Transverse colon (tissue), 4 donors: Measurements from ENCODE around the gene OR5B17. TPM values are rescaled to one million over a fixed set of nuclear protein-coding genes. Genes with fewer than 3 reads are reported as not detected.
"Not testable (repeated sequence)": the region's sequence is repeated elsewhere in the genome, so short reads cannot be mapped to it uniquely, and the experiment has no call there.

Source experiments
- DNase-seq: peaks from one replicate; pipeline ENCODE4 v3.0.0-alpha.2; 2019
- H3K27ac ChIP-seq, 4 donors: fragments of 200-600 bp; sonication (generic); 2 replicates each; pipeline ENCODE4 v1.5.1; 2016 to 2018; ENCODE audit warnings: inconsistent platforms in 4 of 4
- H3K27me3 ChIP-seq: fragments of 200-600 bp; sonication (generic); 2 replicates; pipeline ENCODE4 v1.5.1; 2017; ENCODE audit warnings: inconsistent platforms
- H3K36me3 ChIP-seq, 4 donors: fragments of 200-600 bp; sonication (generic); 2 replicates each; pipeline ENCODE4 v1.5.1; 2017 to 2019; ENCODE audit warnings: inconsistent platforms in 4 of 4
- H3K4me1 ChIP-seq, 4 donors: fragments of 200-600 bp; sonication (generic); 2 replicates each; pipeline ENCODE4 v1.5.1; 2017 to 2020; ENCODE audit warnings: inconsistent platforms in 4 of 4
- H3K4me3 ChIP-seq, 4 donors: fragments of 200-600 bp; sonication (generic); 1 replicate in 1 of 4; 2 replicates in 3 of 4; pipeline versions ENCODE4 v1.5.1 to v1.6.1; 2017 to 2019; ENCODE audit warnings: inconsistent platforms in 4 of 4
- H3K9me3 ChIP-seq, 2 donors: fragments of 200-600 bp; sonication (generic); 2 replicates each; pipeline ENCODE4 v1.5.1; 2017 to 2019; ENCODE audit warnings: inconsistent platforms in 2 of 2
- CTCF ChIP-seq, 5 experiments: fragments of 200-600 bp in 3 of 5; fragments of 450-650 bp in 2 of 5; sonication (generic) in 3 of 5; IDR thresholded peaks; 1 replicate in 2 of 5; 2 replicates in 3 of 5; pipeline ENCODE4 v1.5.1; 2016 to 2017; ENCODE audit warnings: antibody characterized with exemption in 5 of 5, inconsistent platforms in 3 of 5, mild to moderate bottlenecking in 2 of 5, moderate library complexity in 1 of 5
- EP300 ChIP-seq: sonication (generic); formaldehyde crosslinking; IDR thresholded peaks from one replicate; pipeline ENCODE4 v1.6.1; 2017; ENCODE audit warnings: antibody characterized with exemption, low read depth
- POLR2A ChIP-seq: fragments of 450-650 bp; IDR thresholded peaks from one replicate; pipeline ENCODE4 v1.6.1; 2016; ENCODE audit warnings: antibody characterized with exemption, mild to moderate bottlenecking, moderate library complexity
- POLR2AphosphoS5 ChIP-seq, 3 donors: sonication (generic); formaldehyde crosslinking; IDR thresholded peaks; one replicate each; pipeline ENCODE4 v1.6.1; 2016; ENCODE audit warnings: antibody characterized with exemption in 3 of 3
- WGBS, 2 donors: methylation state at CpG; one replicate each; pipeline ENCODE4 v1.1.5; 2018; ENCODE audit warnings: low coverage in 1 of 2; 5-methylcytosine and 5-hydroxymethylcytosine counted together
- in situ Hi-C, 4 donors: fragments of 200-750 bp; cut with MboI; loops; one replicate each; pipeline versions ENCODE4 v1.15.0 to v1.15.1; 2017; ENCODE audit warnings: low sequenced_read_pairs in 3 of 4, low pct_ligation_motif_present in 1 of 4, low pct_unique_long_range_greater_than_20kb in 1 of 4
- intact Hi-C: fragments of 100-400 bp; cut with DNase I; formaldehyde crosslinking; loops from one replicate; pipeline ENCODE4 v1.15.1; 2023; ENCODE audit warnings: low total_unique reads
- total RNA-seq, 4 donors: library from RNA; depleted of rRNA; stranded (reverse); fragments of >200 nt; gene quantifications; one replicate each; pipeline ENCODE4 v1.1.0, GENCODE V29; 2016

Gene OR5B17
- total RNA-seq: not detected

GRCh38 chr11:58358969-58359368 is at the start of gene OR5B17:
Gene OR5B17, minus strand, starts transcription at chr11:58359069. Its CDS starts 0 bp downstream, at chr11:58359069.
- in situ Hi-C loops: no loop called here
- no peaks in the 10 kb centered on the region for H3K36me3 ChIP-seq
- H3K4me1 ChIP-seq: no peaks in the 10 kb centered on the region
- no peaks in the 10 kb centered on the region for H3K9me3 ChIP-seq
- intact Hi-C loops: no loop called here
- no peak for DNase-seq
- WGBS, 2 donors: 58% methylated on average over 1 of the region's 1 CpG
- no peaks in the 10 kb centered on the region for H3K27me3 ChIP-seq
- no peak within 1 kb of the TSS for H3K4me3 ChIP-seq
- H3K27ac ChIP-seq: no peak within 1 kb of the TSS
- TF ChIP-seq POLR2A (no peak), CTCF (IDR thresholded peaks at IDR 0.05) (no peak), POLR2AphosphoS5 (IDR thresholded peaks at IDR 0.05) (no peak), EP300 (no peak)

DNA sequence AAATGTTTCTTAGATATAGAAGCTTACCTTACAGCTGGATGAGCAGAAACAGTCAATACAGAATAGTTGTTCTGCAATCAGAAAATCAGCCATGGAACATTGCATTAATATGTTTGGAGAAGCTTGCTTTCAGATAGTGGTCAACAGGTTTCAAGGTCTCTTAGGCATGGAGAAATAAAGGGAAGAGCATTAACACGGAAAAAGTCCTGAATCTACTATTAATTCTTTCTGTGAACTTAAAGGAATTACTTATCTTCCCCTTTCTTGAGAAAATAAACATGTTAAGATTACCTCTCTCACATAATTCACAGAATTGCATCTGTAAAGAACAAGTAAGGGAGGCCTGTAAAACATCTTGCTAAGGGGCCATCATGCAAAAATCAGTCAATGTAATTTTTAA is 47.9 kb upstream of the OR5B17 start, which contains the start of gene OR5B3:
OR5B3 (minus strand) TSS at position 101 of the 400 bp plus-strand sequence. CDS start 3,465 bp downstream, outside the sequence.
- 60 to 74% methylated on average over 1 of the region's 1 CpG for WGBS, 2 donors
- no peaks in the 10 kb centered on the region for H3K4me1 ChIP-seq
- in situ Hi-C loops: no loop called here

DNA sequence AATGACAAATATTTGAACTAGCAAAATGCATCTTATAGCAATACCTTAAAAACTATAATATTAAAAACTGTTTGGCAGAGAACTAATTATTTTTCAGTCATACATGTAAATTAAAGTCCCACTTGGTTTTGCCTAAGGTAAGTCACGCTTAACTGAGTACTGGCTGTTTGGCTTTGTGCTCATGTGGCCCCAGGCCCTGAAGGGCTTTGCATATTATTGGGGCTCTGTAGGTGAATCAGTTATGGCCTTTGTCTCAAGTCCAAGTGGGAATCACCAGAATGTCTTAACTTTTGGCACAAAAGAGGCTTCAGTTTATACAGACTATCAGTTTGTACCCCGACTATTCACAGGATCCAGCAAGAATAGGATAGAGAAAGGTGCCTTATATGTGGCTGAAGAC is 40.8 kb upstream of the OR5B17 start:
- WGBS, 2 donors: 60% methylated on average over 1 of the region's 2 CpGs; no CpG with 5 or more reads in 1 of the 2 donors
- intact Hi-C loops, DNase-seq, in situ Hi-C loops, H3K4me1 ChIP-seq, H3K27me3 ChIP-seq, H3K36me3 ChIP-seq, H3K27ac ChIP-seq, H3K9me3 ChIP-seq, H3K4me3 ChIP-seq: not testable (repeated sequence)

More for the DNA sequence above, 47.9 kb upstream of the OR5B17 start, which contains the start of gene OR5B3:
- TF ChIP-seq POLR2AphosphoS5 (IDR thresholded peaks at IDR 0.05): no peak
- no peak for TF ChIP-seq CTCF (IDR thresholded peaks at IDR 0.05)
- no peak for TF ChIP-seq EP300
- no peak for TF ChIP-seq POLR2A
- Histone ChIP-seq H3K4me3 (no peak within 1 kb of the TSS), H3K36me3 (no peaks in the 10 kb centered on the region), H3K27ac (no peak within 1 kb of the TSS), H3K27me3 (no peaks in the 10 kb centered on the region), H3K9me3 (peaks cover 0 to 10% of the 10 kb centered on the region in 2 donors)
- DNase-seq: no peak
- intact Hi-C loops: no loop called here

- intact Hi-C loops (loop anchor here (1.0 kb wide), 1 partner anchor 33 kb away; the partner anchor contains the start of gene OR5B2), in situ Hi-C loops (no loop called here)
- H3K27ac ChIP-seq: no peak overlapping the region
- H3K27me3 ChIP-seq: no peaks in the 10 kb centered on the region
- WGBS, 2 donors: 72 to 95% methylated on average over 2 of the region's 2 CpGs
- DNase-seq: no peak
- no peak for TF ChIP-seq CTCF (IDR thresholded peaks at IDR 0.05)
- TF ChIP-seq EP300: no peak
- TF ChIP-seq POLR2AphosphoS5 (IDR thresholded peaks at IDR 0.05): no peak
- no peak for TF ChIP-seq POLR2A
- peaks cover 0 to 9% of the 10 kb centered on the region in 2 donors for H3K9me3 ChIP-seq
- no peak overlapping the region for H3K4me3 ChIP-seq
- H3K36me3 ChIP-seq: no peaks in the 10 kb centered on the region
- H3K4me1 ChIP-seq: no peaks in the 10 kb centered on the region
Observed at GRCh38 chr11:58395581-58395980, 36.7 kb upstream of the OR5B17 start.

GRCh38 chr11:58394195-58394594 is 35.3 kb upstream of the OR5B17 start:
- peaks cover 0 to 9% of the 10 kb centered on the region in 2 donors for H3K9me3 ChIP-seq
- intact Hi-C loops (no loop called here), in situ Hi-C loops (no loop called here)
- no peaks in the 10 kb centered on the region for H3K4me1 ChIP-seq
- H3K36me3 ChIP-seq: no peaks in the 10 kb centered on the region
- no peak overlapping the region for H3K4me3 ChIP-seq
- no peak for DNase-seq
- TF ChIP-seq POLR2A (no peak), EP300 (no peak), CTCF (IDR thresholded peaks at IDR 0.05) (no peak), POLR2AphosphoS5 (IDR thresholded peaks at IDR 0.05) (no peak)
- H3K27ac ChIP-seq: no peak overlapping the region
- H3K27me3 ChIP-seq: no peaks in the 10 kb centered on the region
